HG03521 (cell line): Measurements from ENCODE around the gene MC2R.
"Not testable (repeated sequence)": the region's sequence is repeated elsewhere in the genome, so short reads cannot be mapped to it uniquely, and the experiment has no call there.

Experiments used
- ATAC-seq: cut with Tn5 transposase; IDR thresholded peaks from one replicate; pipeline ENCODE4 v1.9.1; 2021; ENCODE audit warnings: mild to moderate bottlenecking, moderate library complexity; ENCODE audit not compliant: unreplicated experiment

The MC2R gene

GRCh38 chr18:13894531-13894930 is 20.8 kb downstream of the MC2R start:
- ATAC-seq = no peak

GRCh38 chr18:13893418-13893760 is 21.9 kb downstream of the MC2R start:
- ATAC-seq = peak; percentile 97

GRCh38 chr18:13892098-13892497 is 23.2 kb downstream of the MC2R start:
- no peak for ATAC-seq

- no peak for ATAC-seq
These were observed 24.5 kb downstream of the MC2R start for GRCh38 chr18:13890761-13891361.

GRCh38 chr18:13889671-13890070 is 25.7 kb downstream of the MC2R start:
- ATAC-seq = no peak

GRCh38 chr18:13888191-13888716 is 27.1 kb downstream of the MC2R start:
- ATAC-seq = no peak

GRCh38 chr18:13885009-13885408 is 30.3 kb downstream of the MC2R start:
- no peak for ATAC-seq

- ATAC-seq = no peak
These were observed 35.4 kb downstream of the MC2R start for GRCh38 chr18:13879937-13880336.

- ATAC-seq = no peak
These were observed 35.8 kb downstream of the MC2R start for GRCh38 chr18:13879492-13879891.

GRCh38 chr18:13878857-13879256 is 36.5 kb downstream of the MC2R start:
- ATAC-seq = no peak

- no peak for ATAC-seq
These were observed 38.2 kb downstream of the MC2R start for GRCh38 chr18:13877157-13877556.

- no peak for ATAC-seq
These were observed 40.8 kb downstream of the MC2R start for GRCh38 chr18:13874558-13874957.

- no peak for ATAC-seq
These were observed 42.4 kb downstream of the MC2R start for GRCh38 chr18:13872932-13873331.

GRCh38 chr18:13872373-13872772 is 43.0 kb downstream of the MC2R start:
- no peak for ATAC-seq

- no peak for ATAC-seq
These were observed 43.6 kb downstream of the MC2R start for GRCh38 chr18:13871701-13872100.

- no peak for ATAC-seq
These were observed 46.6 kb downstream of the MC2R start for GRCh38 chr18:13868501-13869271.

- ATAC-seq = not testable (repeated sequence)
These were observed 52.4 kb downstream of the MC2R start for GRCh38 chr18:13862898-13863297.

GRCh38 chr18:13849791-13850190 is 65.5 kb downstream of the MC2R start:
- ATAC-seq = no peak

GRCh38 chr18:13836559-13836958 is 78.8 kb downstream of the MC2R start:
- ATAC-seq = no peak

- ATAC-seq = no peak
These were observed 80.1 kb downstream of the MC2R start for GRCh38 chr18:13835202-13835601.

- ATAC-seq = no peak
These were observed 80.8 kb downstream of the MC2R start for GRCh38 chr18:13834496-13835015.
